Motor neuron (in vitro differentiated cells): Measurements from ENCODE around the gene SEC22A. TPM values are rescaled to one million over a fixed set of nuclear protein-coding genes. Genes with fewer than 3 reads are reported as not detected.
"Not testable (repeated sequence)": the region's sequence is repeated elsewhere in the genome, so short reads cannot be mapped to it uniquely, and the experiment has no call there.

Experiments
- ATAC-seq, 8 experiments: fragments of 200-7000 bp; cut with Tn5 transposase; replicated peaks in 6 of 8; 2 replicates each; pipeline ENCODE4 v1.8.0; 2021; ENCODE audit warnings: mild to moderate bottlenecking in 8 of 8, moderate library complexity in 8 of 8
- H3K27ac ChIP-seq, 2 donors: fragments of 250-450 bp; sonication (Bioruptor Pico); 2 replicates each; pipeline ENCODE4 v1.9.0; 2021; ENCODE audit warnings: antibody characterized with exemption in 2 of 2, mild to moderate bottlenecking in 2 of 2, moderate library complexity in 1 of 2
- H3K4me1 ChIP-seq, 2 donors: fragments of 250-450 bp; sonication (Bioruptor Pico); replicated peaks in 1 of 2; 2 replicates each; pipeline ENCODE4 v1.6.1; 2021; ENCODE audit warnings: antibody characterized with exemption in 2 of 2, mild to moderate bottlenecking in 2 of 2, moderate library complexity in 1 of 2
- H3K4me3 ChIP-seq, 5 donors: fragments of 250-450 bp; sonication (Bioruptor Pico); 2 replicates each; pipeline ENCODE4 v1.9.0; 2021; ENCODE audit warnings: antibody characterized with exemption in 5 of 5, mild to moderate bottlenecking in 5 of 5, moderate library complexity in 4 of 5
- WGBS, 10 experiments: fragments of 450-650 bp; shearing (Covaris generic); methylation state at CpG; one replicate each; pipeline ENCODE4 v1.0.0; 2022; 5-methylcytosine and 5-hydroxymethylcytosine counted together
- in situ Hi-C, 9 experiments: fragments of 400-800 bp; cut with MboI; loops; one replicate each; pipeline ENCODE4 v1.15.0; 2021; ENCODE audit warnings: low sequenced_read_pairs in 9 of 9, low pct_unique_long_range_greater_than_20kb in 2 of 9; ENCODE audit not compliant: unreplicated experiment in 9 of 9
- total RNA-seq, 8 experiments: library from RNA; unstranded; fragments of 300-600 nt; gene quantifications; 2 replicates each; pipeline versions ENCODE4 v1.2.3 to v1.2.4, GENCODE V29; 2022

The SEC22A gene
- total RNA-seq, 8 experiments from 2014 or later, result 17.8 to 29.2 (median 20.4) TPM

- WGBS, 10 experiments, result 17 to 100% (median 68%) methylated on average over 1 to 5 of the region's 10 CpGs; no CpG with 5 or more reads in 2 of the 10 experiments
- in situ Hi-C loops, result no loop called here
- peak in 6 of 8 experiments; percentile 30 to 75 (median 58) for ATAC-seq
- H3K4me3 ChIP-seq, result no peak overlapping the region
- H3K4me1 ChIP-seq, result no peaks in the 10 kb centered on the region
- H3K27ac ChIP-seq, result no peak overlapping the region
Observed at GRCh38 chr3:123194552-123194951, 7.2 kb upstream of the SEC22A start.

DNA sequence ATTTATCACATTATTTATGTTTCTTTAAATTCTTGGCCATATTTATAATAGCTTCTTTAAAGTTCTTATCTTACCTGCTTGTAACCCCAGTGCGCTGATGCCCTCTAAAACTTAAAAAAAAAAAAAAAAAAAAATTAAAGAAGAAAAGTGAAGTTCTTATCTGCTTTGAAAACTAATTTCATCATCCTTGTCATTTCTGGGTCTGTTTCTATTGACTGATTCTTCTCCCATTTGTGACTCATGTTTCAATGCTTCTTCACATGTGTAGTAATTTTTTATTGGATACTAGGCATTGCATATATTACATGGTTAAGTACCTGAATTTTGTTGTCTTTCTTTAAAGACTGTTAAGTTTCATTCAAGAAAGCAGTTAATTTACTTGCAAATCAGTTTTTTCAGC, 3.4 kb upstream of the SEC22A start:
- in situ Hi-C loops, result no loop called here
- Histone ChIP-seq H3K4me1 (peaks cover 7 to 15% of the 10 kb centered on the region in 2 donors), H3K4me3 (no peak overlapping the region), H3K27ac (no peak overlapping the region)
- no peak for ATAC-seq
- WGBS, 10 experiments, result 69 to 100% (median 91%) methylated on average over 1 of the region's 1 CpG

GRCh38 chr3:123201223-123201556, 553 bp upstream of the SEC22A start:
- peaks cover 7 to 16% of the 10 kb centered on the region in 2 donors for H3K4me1 ChIP-seq
- ATAC-seq, result peak in 2 of 8 experiments; percentile 9 to 11
- 0 to 27% (median 11%) methylated on average over 2 to 6 of the region's 6 CpGs; no CpG with 5 or more reads in 4 of the 10 experiments for WGBS, 10 experiments
- in situ Hi-C loops, result no loop called here
- H3K4me3 ChIP-seq, result peak overlapping the region; percentile 91 to 100 (median 95)
- peak overlapping the region; percentile 70 to 84 for H3K27ac ChIP-seq

DNA sequence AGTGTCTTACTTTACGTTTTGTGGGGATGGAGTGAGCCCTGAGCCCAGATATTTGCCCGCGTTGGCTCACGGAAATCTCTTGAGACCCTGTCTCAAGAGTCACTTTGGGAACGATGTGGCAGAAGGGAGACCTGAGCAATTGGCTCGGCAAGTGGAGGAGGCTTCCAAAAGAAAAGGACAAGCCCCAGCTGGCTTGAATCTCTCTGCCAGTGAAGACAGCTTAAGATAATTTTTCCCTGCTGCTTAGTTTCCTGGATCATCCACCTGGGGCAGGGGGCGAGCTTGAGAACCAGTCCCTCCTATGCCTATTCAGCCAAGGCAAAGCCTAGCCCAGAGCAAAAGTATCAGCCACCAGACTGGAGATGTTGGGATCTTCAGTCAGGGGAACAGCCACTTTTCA, 708 bp downstream of the SEC22A start:
- Histone ChIP-seq H3K4me3 (peak overlapping the region; percentile 91 to 100 (median 95)), H3K4me1 (peaks cover 7 to 16% of the 10 kb centered on the region in 2 donors), H3K27ac (peak overlapping the region; percentile 88 to 91)
- in situ Hi-C loops, result no loop called here
- no peak for ATAC-seq
- WGBS, 10 experiments, result 0 to 7% (median 5%) methylated on average over 1 to 5 of the region's 7 CpGs; no CpG with 5 or more reads in 4 of the 10 experiments

- in situ Hi-C loops, result no loop called here
- Histone ChIP-seq H3K27ac (no peak overlapping the region), H3K4me1 (no peaks in the 10 kb centered on the region), H3K4me3 (no peak overlapping the region)
- 14 to 100% (median 89%) methylated on average over 1 of the region's 1 CpG; no CpG with 5 or more reads in 3 of the 10 experiments for WGBS, 10 experiments
- ATAC-seq, result no peak
Observed at GRCh38 chr3:123218990-123219389, 17.2 kb downstream of the SEC22A start.

DNA sequence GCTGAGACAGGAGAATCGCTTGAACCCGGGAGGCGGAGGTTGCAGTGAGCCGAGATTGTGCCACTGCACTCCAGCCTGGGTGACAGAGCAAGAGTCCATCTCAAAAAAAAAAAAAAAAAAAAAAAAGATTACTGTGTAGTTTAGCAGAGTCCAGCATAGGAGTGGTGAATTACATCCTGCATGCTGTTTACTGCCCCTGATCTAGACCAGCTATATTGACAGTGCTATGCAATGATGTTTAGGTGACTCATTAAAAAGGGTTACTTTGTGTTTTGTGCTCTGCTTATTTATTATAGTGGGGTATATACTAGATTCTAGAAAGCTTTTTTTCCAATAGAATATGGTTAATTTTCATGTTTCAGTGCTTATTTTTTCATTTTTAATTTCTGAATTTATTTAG, 19.6 kb downstream of the SEC22A start:
- in situ Hi-C loops, H3K4me1 ChIP-seq, H3K27ac ChIP-seq, H3K4me3 ChIP-seq, ATAC-seq: not testable (repeated sequence)
- no CpG with 5 or more reads among the region's 4 CpGs for WGBS, 10 experiments

- no peak for ATAC-seq
- in situ Hi-C loops, result no loop called here
- Histone ChIP-seq H3K4me1 (no peaks in the 10 kb centered on the region), H3K27ac (no peak overlapping the region), H3K4me3 (no peak overlapping the region)
- WGBS, 10 experiments, result 83 to 100% (median 100%) methylated on average over 1 to 3 of the region's 3 CpGs; no CpG with 5 or more reads in 1 of the 10 experiments
Observed at GRCh38 chr3:123225016-123225415, 23.3 kb downstream of the SEC22A start.

- Histone ChIP-seq H3K4me1 (no peaks in the 10 kb centered on the region), H3K27ac (no peak overlapping the region), H3K4me3 (no peak overlapping the region)
- in situ Hi-C loops, result no loop called here
- no peak for ATAC-seq
Observed at GRCh38 chr3:123226549-123226948, 24.8 kb downstream of the SEC22A start.

DNA sequence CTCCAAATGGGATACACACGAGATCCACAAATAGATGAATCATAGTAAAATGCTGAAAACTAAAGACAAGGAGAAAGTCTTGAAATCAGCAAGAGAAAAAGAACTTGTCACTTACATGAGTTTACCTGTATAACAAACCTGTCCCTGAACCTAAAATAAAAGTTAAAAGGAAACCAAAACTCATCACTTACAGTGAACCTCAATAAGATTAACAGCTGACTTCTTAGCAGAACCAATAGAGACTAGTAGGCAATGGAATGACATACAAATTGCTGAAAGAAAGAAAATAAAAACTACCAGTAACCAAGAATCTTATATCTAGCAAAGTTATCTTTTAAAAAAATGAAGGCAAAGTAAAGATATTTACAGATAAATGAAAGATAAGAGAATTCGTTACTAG, 27.4 kb downstream of the SEC22A start:
- Histone ChIP-seq H3K27ac (no peak overlapping the region), H3K4me1 (no peaks in the 10 kb centered on the region), H3K4me3 (no peak overlapping the region)
- no peak for ATAC-seq
- in situ Hi-C loops, result no loop called here
- 90 to 100% (median 100%) methylated on average over 1 to 2 of the region's 2 CpGs for WGBS, 10 experiments

- no peak overlapping the region for H3K27ac ChIP-seq
- no peak overlapping the region for H3K4me3 ChIP-seq
- H3K4me1 ChIP-seq, result no peaks in the 10 kb centered on the region
- WGBS, 10 experiments, result 87 to 100% (median 99%) methylated on average over 1 to 3 of the region's 3 CpGs; no CpG with 5 or more reads in 2 of the 10 experiments
- ATAC-seq, result no peak
- in situ Hi-C loops, result no loop called here
Observed at GRCh38 chr3:123236902-123237301, 35.2 kb downstream of the SEC22A start.

GRCh38 chr3:123239186-123239585, 37.4 kb downstream of the SEC22A start:
- in situ Hi-C loops, H3K27ac ChIP-seq, H3K4me1 ChIP-seq, H3K4me3 ChIP-seq: not testable (repeated sequence)
- 71 to 100% (median 90%) methylated on average over 1 to 2 of the region's 2 CpGs; no CpG with 5 or more reads in 6 of the 10 experiments for WGBS, 10 experiments
- ATAC-seq, result peak in 1 of 8 experiments; percentile 48

- ATAC-seq, result no peak
- in situ Hi-C loops, result no loop called here
- H3K4me1 ChIP-seq, result no peaks in the 10 kb centered on the region
- no peak overlapping the region for H3K27ac ChIP-seq
- WGBS, 10 experiments, result 100% methylated on average over 1 of the region's 1 CpG; no CpG with 5 or more reads in 7 of the 10 experiments
- H3K4me3 ChIP-seq, result no peak overlapping the region
Observed at GRCh38 chr3:123239756-123240155, 38.0 kb downstream of the SEC22A start.

DNA sequence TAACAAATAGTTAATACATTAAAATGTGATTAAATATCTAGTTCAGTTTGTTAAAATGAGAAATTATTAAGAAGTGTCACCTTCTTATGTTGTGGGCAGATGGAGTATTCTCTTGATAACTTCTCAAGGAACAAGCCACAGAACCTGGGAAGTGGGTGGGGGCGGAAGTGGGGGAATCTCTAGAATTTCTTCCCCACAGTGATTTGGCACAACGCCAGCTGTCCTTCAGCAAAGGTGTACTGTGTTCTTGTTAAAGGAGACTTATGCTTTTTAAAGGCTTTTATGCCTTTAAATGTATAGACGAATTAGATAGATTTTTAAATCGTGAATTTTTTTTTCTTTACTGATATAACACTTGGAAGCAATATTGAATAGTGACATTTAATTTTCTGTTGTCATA, 42.4 kb downstream of the SEC22A start:
- Histone ChIP-seq H3K4me3 (no peak overlapping the region), H3K27ac (no peak overlapping the region), H3K4me1 (no peaks in the 10 kb centered on the region)
- in situ Hi-C loops, result no loop called here
- no peak for ATAC-seq
- WGBS, 10 experiments, result 43 to 93% (median 89%) methylated on average over 2 to 4 of the region's 4 CpGs; no CpG with 5 or more reads in 1 of the 10 experiments

DNA sequence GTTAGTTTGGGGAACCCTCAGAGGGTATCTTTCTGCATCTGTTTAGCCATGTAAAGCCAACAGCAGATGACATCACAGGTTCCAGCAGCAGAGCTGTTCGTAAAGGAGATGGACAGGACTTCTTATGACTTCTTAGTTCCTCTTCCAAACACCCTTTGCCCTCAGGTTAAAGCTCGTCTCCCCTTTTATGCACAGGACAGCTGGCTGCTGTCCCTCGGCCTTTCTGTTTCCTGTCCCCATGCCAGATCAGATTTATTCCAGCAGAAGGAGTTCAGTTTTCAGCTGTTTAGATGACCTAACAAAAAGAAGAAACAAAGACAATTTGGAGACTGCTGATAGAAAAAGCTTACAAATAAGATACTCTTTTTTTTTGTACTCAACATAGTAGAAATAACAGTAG, 45.1 kb downstream of the SEC22A start:
- Histone ChIP-seq H3K27ac (no peak overlapping the region), H3K4me3 (no peak overlapping the region), H3K4me1 (no peaks in the 10 kb centered on the region)
- 50 to 93% (median 71%) methylated on average over 1 to 3 of the region's 3 CpGs; no CpG with 5 or more reads in 1 of the 10 experiments for WGBS, 10 experiments
- in situ Hi-C loops, result no loop called here
- ATAC-seq, result no peak
